Measurements from ENCODE around the gene PFN3.

DNA sequence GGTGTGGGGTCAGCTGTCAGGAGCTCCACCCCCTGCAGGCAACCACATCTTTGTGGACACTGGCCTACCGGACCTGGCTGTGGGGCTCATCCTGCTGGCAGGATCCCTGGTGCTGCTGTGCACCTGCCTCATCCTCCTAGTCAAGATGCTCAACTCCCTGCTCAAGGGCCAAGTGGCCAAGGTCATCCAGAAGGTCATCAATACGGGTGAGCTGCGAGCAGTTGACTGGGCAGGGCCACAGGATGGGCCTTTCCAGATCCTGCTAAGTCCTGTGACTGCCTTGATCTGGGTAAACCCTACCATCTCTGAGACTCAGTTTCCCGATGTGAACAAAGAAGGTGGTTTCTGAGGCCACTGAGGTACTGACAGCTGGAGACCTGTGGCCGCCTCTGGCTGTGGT lies 6.5 kb downstream of the PFN3 start:
- TF ChIP-seq YY1 (IDR thresholded peaks at IDR 0.05; ENCODE audit: low read depth) (no peak), FOXM1 (IDR thresholded peaks at IDR 0.05; ENCODE audit: low read depth) (no peak), NRF1 (IDR thresholded peaks at IDR 0.05; ENCODE audit: low read depth, low read length) (no peak), EZH2phosphoT487 (IDR thresholded peaks at IDR 0.05; ENCODE audit: borderline replicate concordance, low read depth) (no peak), RFX5 (IDR thresholded peaks at IDR 0.05; ENCODE audit: low read length) (no peak), TEAD4 (IDR thresholded peaks at IDR 0.05; ENCODE audit: borderline replicate concordance, insufficient read depth) (no peak), EP300 (IDR thresholded peaks at IDR 0.05; ENCODE audit: borderline replicate concordance in 1 of 2, low read depth in 1 of 2, low read length in 1 of 2) (no peak), ELF1 (IDR thresholded peaks at IDR 0.05) (no peak), MEF2A (IDR thresholded peaks at IDR 0.05; ENCODE audit: borderline replicate concordance, low read depth) (no peak), FOXJ3 (CRISPR knock-in tag; IDR thresholded peaks at IDR 0.05) (no peak), GABPA (IDR thresholded peaks at IDR 0.05; ENCODE audit: low read depth) (no peak)
- TF ChIP-seq, protein P1, sequence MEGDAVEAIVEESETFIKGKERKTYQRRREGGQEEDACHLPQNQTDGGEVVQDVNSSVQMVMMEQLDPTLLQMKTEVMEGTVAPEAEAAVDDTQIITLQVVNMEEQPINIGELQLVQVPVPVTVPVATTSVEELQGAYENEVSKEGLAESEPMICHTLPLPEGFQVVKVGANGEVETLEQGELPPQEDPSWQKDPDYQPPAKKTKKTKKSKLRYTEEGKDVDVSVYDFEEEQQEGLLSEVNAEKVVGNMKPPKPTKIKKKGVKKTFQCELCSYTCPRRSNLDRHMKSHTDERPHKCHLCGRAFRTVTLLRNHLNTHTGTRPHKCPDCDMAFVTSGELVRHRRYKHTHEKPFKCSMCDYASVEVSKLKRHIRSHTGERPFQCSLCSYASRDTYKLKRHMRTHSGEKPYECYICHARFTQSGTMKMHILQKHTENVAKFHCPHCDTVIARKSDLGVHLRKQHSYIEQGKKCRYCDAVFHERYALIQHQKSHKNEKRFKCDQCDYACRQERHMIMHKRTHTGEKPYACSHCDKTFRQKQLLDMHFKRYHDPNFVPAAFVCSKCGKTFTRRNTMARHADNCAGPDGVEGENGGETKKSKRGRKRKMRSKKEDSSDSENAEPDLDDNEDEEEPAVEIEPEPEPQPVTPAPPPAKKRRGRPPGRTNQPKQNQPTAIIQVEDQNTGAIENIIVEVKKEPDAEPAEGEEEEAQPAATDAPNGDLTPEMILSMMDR (IDR thresholded peaks at IDR 0.05), result no peak
- TF ChIP-seq, protein P2, sequence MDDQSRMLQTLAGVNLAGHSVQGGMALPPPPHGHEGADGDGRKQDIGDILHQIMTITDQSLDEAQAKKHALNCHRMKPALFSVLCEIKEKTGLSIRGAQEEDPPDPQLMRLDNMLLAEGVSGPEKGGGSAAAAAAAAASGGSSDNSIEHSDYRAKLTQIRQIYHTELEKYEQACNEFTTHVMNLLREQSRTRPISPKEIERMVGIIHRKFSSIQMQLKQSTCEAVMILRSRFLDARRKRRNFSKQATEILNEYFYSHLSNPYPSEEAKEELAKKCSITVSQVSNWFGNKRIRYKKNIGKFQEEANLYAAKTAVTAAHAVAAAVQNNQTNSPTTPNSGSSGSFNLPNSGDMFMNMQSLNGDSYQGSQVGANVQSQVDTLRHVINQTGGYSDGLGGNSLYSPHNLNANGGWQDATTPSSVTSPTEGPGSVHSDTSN (IDR thresholded peaks at IDR 0.05), result no peak
- TF ChIP-seq, protein P3, sequence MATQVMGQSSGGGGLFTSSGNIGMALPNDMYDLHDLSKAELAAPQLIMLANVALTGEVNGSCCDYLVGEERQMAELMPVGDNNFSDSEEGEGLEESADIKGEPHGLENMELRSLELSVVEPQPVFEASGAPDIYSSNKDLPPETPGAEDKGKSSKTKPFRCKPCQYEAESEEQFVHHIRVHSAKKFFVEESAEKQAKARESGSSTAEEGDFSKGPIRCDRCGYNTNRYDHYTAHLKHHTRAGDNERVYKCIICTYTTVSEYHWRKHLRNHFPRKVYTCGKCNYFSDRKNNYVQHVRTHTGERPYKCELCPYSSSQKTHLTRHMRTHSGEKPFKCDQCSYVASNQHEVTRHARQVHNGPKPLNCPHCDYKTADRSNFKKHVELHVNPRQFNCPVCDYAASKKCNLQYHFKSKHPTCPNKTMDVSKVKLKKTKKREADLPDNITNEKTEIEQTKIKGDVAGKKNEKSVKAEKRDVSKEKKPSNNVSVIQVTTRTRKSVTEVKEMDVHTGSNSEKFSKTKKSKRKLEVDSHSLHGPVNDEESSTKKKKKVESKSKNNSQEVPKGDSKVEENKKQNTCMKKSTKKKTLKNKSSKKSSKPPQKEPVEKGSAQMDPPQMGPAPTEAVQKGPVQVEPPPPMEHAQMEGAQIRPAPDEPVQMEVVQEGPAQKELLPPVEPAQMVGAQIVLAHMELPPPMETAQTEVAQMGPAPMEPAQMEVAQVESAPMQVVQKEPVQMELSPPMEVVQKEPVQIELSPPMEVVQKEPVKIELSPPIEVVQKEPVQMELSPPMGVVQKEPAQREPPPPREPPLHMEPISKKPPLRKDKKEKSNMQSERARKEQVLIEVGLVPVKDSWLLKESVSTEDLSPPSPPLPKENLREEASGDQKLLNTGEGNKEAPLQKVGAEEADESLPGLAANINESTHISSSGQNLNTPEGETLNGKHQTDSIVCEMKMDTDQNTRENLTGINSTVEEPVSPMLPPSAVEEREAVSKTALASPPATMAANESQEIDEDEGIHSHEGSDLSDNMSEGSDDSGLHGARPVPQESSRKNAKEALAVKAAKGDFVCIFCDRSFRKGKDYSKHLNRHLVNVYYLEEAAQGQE (IDR thresholded peaks at IDR 0.05; ENCODE audit: low read depth, low read length), result no peak
